ENCODE data around the gene IFNW1. TPM values are rescaled to one million over a fixed set of nuclear protein-coding genes. Genes with fewer than 3 reads are reported as not detected.
"Not testable (repeated sequence)": the region's sequence is repeated elsewhere in the genome, so short reads cannot be mapped to it uniquely, and the experiment has no call there.

The IFNW1 gene
- total RNA-seq, 1 experiment from 2014 or later, result not detected

GRCh38 chr9:21160178-21160577, 18.5 kb upstream of the IFNW1 start:
- H4K20me1 ChIP-seq (ENCODE audit: insufficient read depth, low read depth, low read length), result no peaks in the 10 kb centered on the region
- no peaks in the 10 kb centered on the region for H3K79me2 ChIP-seq (ENCODE audit: low read length)
- H3K27ac ChIP-seq (ENCODE audit: low read length), result no peak overlapping the region
- H3K9me2 ChIP-seq (replicated peaks; ENCODE audit: insufficient read depth, low read length), result no peaks in the 10 kb centered on the region
- no peak overlapping the region for H3K4me2 ChIP-seq (ENCODE audit: low read depth, low read length, poor library complexity, severe bottlenecking)
- no peak overlapping the region for H3K9ac ChIP-seq (ENCODE audit: low read length)
- H3K27me3 ChIP-seq (ENCODE audit: low read length), result no peaks in the 10 kb centered on the region
- no peaks in the 10 kb centered on the region for H3K9me3 ChIP-seq (ENCODE audit: low read length)
- no peaks in the 10 kb centered on the region for H3K36me3 ChIP-seq (ENCODE audit: insufficient read depth, low read length)
- H3K4me1 ChIP-seq (ENCODE audit: low read length), result no peaks in the 10 kb centered on the region
- no peak overlapping the region for H3K4me3 ChIP-seq (ENCODE audit: low read length)
- no peak overlapping the region for H2AFZ ChIP-seq (ENCODE audit: low read length)
- DNase-seq, result no peak

DNA sequence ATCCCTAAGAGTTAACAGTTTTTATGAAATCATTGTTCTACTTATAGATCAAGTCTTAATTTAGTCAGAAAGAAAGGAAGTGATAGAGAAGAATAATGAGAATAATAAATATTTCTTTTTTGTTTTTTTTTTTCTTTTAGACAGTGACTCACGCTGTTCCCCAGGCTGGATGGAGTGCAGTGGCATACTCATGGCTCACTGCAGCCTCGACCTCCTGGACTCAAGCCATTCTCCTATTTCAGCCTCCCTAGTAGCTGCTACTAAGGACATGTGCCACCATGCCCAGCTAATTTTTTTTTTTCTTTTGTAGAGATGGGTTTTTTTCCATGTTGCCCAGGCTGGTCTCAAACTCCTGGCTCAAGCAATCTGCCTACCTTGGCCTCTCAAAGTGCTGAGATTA, 13.9 kb upstream of the IFNW1 start:
- Histone ChIP-seq H3K4me1 (ENCODE audit: low read length) (no peaks in the 10 kb centered on the region), H3K9me2 (replicated peaks; ENCODE audit: insufficient read depth, low read length) (no peaks in the 10 kb centered on the region), H2AFZ (ENCODE audit: low read length) (no peak overlapping the region), H3K9me3 (ENCODE audit: low read length) (no peaks in the 10 kb centered on the region), H3K4me3 (ENCODE audit: low read length) (no peak overlapping the region), H3K27me3 (ENCODE audit: low read length) (no peaks in the 10 kb centered on the region), H3K36me3 (ENCODE audit: insufficient read depth, low read length) (no peaks in the 10 kb centered on the region), H3K79me2 (ENCODE audit: low read length) (no peaks in the 10 kb centered on the region), H3K4me2 (ENCODE audit: low read depth, low read length, poor library complexity, severe bottlenecking) (no peak overlapping the region), H3K9ac (ENCODE audit: low read length) (no peak overlapping the region), H4K20me1 (ENCODE audit: insufficient read depth, low read depth, low read length) (no peaks in the 10 kb centered on the region; the same call in 1 of the 2 replicates), H3K27ac (ENCODE audit: low read length) (no peak overlapping the region)
- no peak for DNase-seq

DNA sequence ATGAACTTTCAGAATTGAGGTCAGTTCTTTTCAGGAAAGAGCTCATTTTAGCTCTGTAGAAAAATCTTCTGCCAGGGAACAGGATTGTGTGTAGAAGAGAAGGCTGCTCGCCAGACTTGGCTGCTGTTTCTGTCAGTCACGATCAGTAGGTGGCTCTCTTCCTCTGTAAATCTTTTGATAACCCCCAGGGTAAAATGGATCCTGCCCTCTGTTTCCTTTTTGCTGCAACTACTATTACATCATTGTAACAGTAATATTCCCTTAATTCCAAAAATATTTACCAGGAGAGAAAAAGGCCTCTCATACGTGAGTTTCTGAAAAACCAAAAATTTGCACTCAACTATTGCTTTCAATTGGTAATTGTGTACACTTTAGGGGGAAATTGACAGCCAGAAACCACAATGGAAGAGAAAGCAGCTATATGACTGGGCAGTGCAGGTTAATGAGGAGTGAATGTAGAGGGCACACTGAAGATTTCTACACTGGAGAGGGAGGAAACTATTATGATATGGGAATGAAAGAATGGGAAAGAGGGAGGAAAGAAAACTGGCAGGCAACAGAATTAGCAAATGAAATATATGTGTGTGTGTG, 12.5 kb upstream of the IFNW1 start:
- Histone ChIP-seq H3K27me3 (ENCODE audit: low read length) (no peaks in the 10 kb centered on the region), H3K36me3 (ENCODE audit: insufficient read depth, low read length) (no peaks in the 10 kb centered on the region), H3K9me2 (replicated peaks; ENCODE audit: insufficient read depth, low read length) (no peaks in the 10 kb centered on the region), H3K4me2 (ENCODE audit: low read depth, low read length, poor library complexity, severe bottlenecking) (no peak overlapping the region), H3K4me3 (ENCODE audit: low read length) (no peak overlapping the region), H4K20me1 (ENCODE audit: insufficient read depth, low read depth, low read length) (no peaks in the 10 kb centered on the region; the same call in 1 of the 2 replicates), H3K9ac (ENCODE audit: low read length) (no peak overlapping the region), H2AFZ (ENCODE audit: low read length) (no peak overlapping the region), H3K4me1 (ENCODE audit: low read length) (no peaks in the 10 kb centered on the region), H3K79me2 (ENCODE audit: low read length) (no peaks in the 10 kb centered on the region), H3K9me3 (ENCODE audit: low read length) (no peaks in the 10 kb centered on the region), H3K27ac (ENCODE audit: low read length) (no peak overlapping the region)
- no peak for DNase-seq

DNA sequence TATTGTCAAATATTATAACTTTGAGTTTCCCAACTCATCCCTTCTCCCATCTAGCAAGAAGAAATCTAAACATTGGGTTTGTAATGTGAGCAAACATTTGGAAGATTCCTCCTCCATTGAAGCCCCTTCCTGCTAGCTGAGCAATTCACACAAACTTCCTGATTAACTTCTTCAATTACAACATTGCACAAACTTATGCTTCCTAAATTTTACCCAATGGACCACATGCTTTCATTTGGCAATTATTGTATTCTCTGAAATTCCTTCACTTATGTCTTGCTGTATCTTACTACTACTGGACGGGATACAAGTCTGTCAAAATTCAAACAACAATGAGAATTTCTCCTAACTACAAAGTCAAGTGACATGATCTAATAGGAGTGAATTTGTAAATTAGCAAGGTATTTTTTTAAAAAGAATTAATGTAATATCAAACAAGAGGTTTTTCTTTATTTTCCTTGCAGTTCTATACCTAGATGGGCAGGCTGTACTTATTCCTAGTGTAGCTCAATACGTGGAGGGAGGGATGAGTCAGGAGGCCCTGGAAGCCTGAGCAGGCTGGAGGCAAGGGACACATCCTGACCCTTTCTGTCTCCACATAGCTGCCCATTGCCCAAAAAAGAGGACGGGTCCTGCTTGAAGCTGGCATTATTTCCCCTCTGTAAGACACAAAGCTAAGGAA, 11.8 kb upstream of the IFNW1 start:
- H3K27me3 ChIP-seq (ENCODE audit: low read length), result no peaks in the 10 kb centered on the region

DNA sequence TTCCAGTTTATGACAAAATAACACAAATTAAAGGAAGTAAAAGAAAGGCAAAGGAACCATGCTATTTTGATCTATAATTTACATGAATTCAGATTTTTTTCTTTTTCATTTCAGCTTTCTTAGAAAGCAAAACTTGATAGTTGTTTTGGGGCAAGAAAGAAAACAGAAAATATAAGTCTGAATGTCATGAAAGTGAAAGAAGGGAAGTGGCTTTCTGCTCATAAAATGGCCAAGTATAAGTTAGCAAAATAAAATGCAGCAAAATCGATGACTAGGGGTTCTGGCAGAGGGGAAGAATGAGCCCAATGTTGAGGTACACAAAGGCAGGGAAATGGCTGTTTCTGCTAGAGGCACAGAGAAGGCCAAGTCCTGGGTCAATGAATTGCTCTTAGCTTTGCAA, 3.0 kb upstream of the IFNW1 start:
- Histone ChIP-seq H3K79me2 (ENCODE audit: low read length) (no peaks in the 10 kb centered on the region), H3K9me3 (ENCODE audit: low read length) (no peaks in the 10 kb centered on the region), H3K9me2 (replicated peaks; ENCODE audit: insufficient read depth, low read length) (no peaks in the 10 kb centered on the region), H3K27me3 (ENCODE audit: low read length) (no peaks in the 10 kb centered on the region), H4K20me1 (ENCODE audit: insufficient read depth, low read depth, low read length) (no peaks in the 10 kb centered on the region), H3K4me1 (ENCODE audit: low read length) (no peaks in the 10 kb centered on the region), H3K9ac (ENCODE audit: low read length) (no peak overlapping the region), H3K4me3 (ENCODE audit: low read length) (no peak overlapping the region), H3K27ac (ENCODE audit: low read length) (no peak overlapping the region), H3K4me2 (ENCODE audit: low read depth, low read length, poor library complexity, severe bottlenecking) (no peak overlapping the region), H2AFZ (ENCODE audit: low read length) (no peak overlapping the region), H3K36me3 (ENCODE audit: insufficient read depth, low read length) (no peaks in the 10 kb centered on the region)
- no peak for DNase-seq

More for the DNA sequence above, 11.8 kb upstream of the IFNW1 start:
- Histone ChIP-seq H3K9me3 (ENCODE audit: low read length) (no peaks in the 10 kb centered on the region), H4K20me1 (ENCODE audit: insufficient read depth, low read depth, low read length) (no peaks in the 10 kb centered on the region; the same call in 1 of the 2 replicates), H3K36me3 (ENCODE audit: insufficient read depth, low read length) (no peaks in the 10 kb centered on the region), H3K4me3 (ENCODE audit: low read length) (no peak overlapping the region), H3K79me2 (ENCODE audit: low read length) (no peaks in the 10 kb centered on the region), H3K9ac (ENCODE audit: low read length) (no peak overlapping the region), H3K4me2 (ENCODE audit: low read depth, low read length, poor library complexity, severe bottlenecking) (no peak overlapping the region), H3K9me2 (replicated peaks; ENCODE audit: insufficient read depth, low read length) (no peaks in the 10 kb centered on the region), H3K4me1 (ENCODE audit: low read length) (no peaks in the 10 kb centered on the region), H2AFZ (ENCODE audit: low read length) (no peak overlapping the region), H3K27ac (ENCODE audit: low read length) (no peak overlapping the region)
- no peak for DNase-seq

DNA sequence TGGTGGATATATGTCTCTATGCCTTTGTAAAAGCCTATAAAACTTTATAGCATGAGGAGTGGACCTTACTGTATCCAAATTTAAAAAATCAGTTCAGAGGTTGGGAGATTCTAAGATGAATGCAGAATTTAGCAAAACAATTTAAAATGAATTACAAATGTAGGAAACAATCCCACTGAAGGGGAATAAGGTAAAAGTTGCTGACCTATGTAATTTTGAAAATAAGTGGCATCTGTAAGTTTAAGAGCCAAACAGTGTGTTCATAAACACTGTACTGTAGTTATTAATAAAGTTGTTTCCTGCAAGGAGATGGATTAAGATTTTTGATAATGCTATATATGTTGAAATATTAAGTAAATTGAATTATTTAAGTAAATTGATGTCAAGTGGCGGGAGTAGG, 4.6 kb downstream of the IFNW1 start:
- Histone ChIP-seq H3K9me2 (replicated peaks; ENCODE audit: insufficient read depth, low read length) (no peaks in the 10 kb centered on the region), H3K27me3 (ENCODE audit: low read length) (no peaks in the 10 kb centered on the region), H4K20me1 (ENCODE audit: insufficient read depth, low read depth, low read length) (no peaks in the 10 kb centered on the region), H3K4me2 (ENCODE audit: low read depth, low read length, poor library complexity, severe bottlenecking) (no peak overlapping the region), H3K4me3 (ENCODE audit: low read length) (no peak overlapping the region), H3K4me1 (ENCODE audit: low read length) (no peaks in the 10 kb centered on the region), H3K9me3 (ENCODE audit: low read length) (no peaks in the 10 kb centered on the region), H3K36me3 (ENCODE audit: insufficient read depth, low read length) (no peaks in the 10 kb centered on the region), H3K79me2 (ENCODE audit: low read length) (no peaks in the 10 kb centered on the region), H2AFZ (ENCODE audit: low read length) (no peak overlapping the region), H3K9ac (ENCODE audit: low read length) (no peak overlapping the region), H3K27ac (ENCODE audit: low read length) (no peak overlapping the region)
- no peak for DNase-seq

- H3K27ac ChIP-seq (ENCODE audit: low read length), result no peak overlapping the region
These were observed 5.9 kb downstream of the IFNW1 start for GRCh38 chr9:21135736-21136135.

GRCh38 chr9:21128186-21128585, 13.4 kb downstream of the IFNW1 start:
- not testable (repeated sequence) for H3K4me1 ChIP-seq (ENCODE audit: low read length); H3K9ac ChIP-seq (ENCODE audit: low read length); H4K20me1 ChIP-seq (ENCODE audit: insufficient read depth, low read depth, low read length); H3K79me2 ChIP-seq (ENCODE audit: low read length); H3K4me2 ChIP-seq (ENCODE audit: low read depth, low read length, poor library complexity, severe bottlenecking); H3K27ac ChIP-seq (ENCODE audit: low read length); H3K9me3 ChIP-seq (ENCODE audit: low read length); H3K4me3 ChIP-seq (ENCODE audit: low read length); H2AFZ ChIP-seq (ENCODE audit: low read length); H3K27me3 ChIP-seq (ENCODE audit: low read length); DNase-seq; H3K9me2 ChIP-seq (replicated peaks; ENCODE audit: insufficient read depth, low read length); H3K36me3 ChIP-seq (ENCODE audit: insufficient read depth, low read length)

More at GRCh38 chr9:21135736-21136135, 5.9 kb downstream of the IFNW1 start:
- Histone ChIP-seq H3K4me2 (ENCODE audit: low read depth, low read length, poor library complexity, severe bottlenecking) (no peak overlapping the region), H3K9me3 (ENCODE audit: low read length) (no peaks in the 10 kb centered on the region), H3K36me3 (ENCODE audit: insufficient read depth, low read length) (no peaks in the 10 kb centered on the region), H3K4me1 (ENCODE audit: low read length) (no peaks in the 10 kb centered on the region), H3K27me3 (ENCODE audit: low read length) (no peaks in the 10 kb centered on the region), H2AFZ (ENCODE audit: low read length) (no peak overlapping the region), H3K79me2 (ENCODE audit: low read length) (no peaks in the 10 kb centered on the region), H3K9ac (ENCODE audit: low read length) (no peak overlapping the region), H3K4me3 (ENCODE audit: low read length) (no peak overlapping the region), H4K20me1 (ENCODE audit: insufficient read depth, low read depth, low read length) (no peaks in the 10 kb centered on the region), H3K9me2 (replicated peaks; ENCODE audit: insufficient read depth, low read length) (no peaks in the 10 kb centered on the region)
- DNase-seq, result no peak
